Transverse colon (tissue), 4 donors: ENCODE measurements around the gene CCDC134. TPM values are rescaled to one million over a fixed set of nuclear protein-coding genes. Genes with fewer than 3 reads are reported as not detected.

Experiments used
- DNase-seq: peaks from one replicate; pipeline ENCODE4 v3.0.0-alpha.2; 2019
- H3K27ac ChIP-seq, 4 donors: fragments of 200-600 bp; sonication (generic); 2 replicates each; pipeline ENCODE4 v1.5.1; 2016 to 2018; ENCODE audit warnings: inconsistent platforms in 4 of 4
- H3K27me3 ChIP-seq: fragments of 200-600 bp; sonication (generic); 2 replicates; pipeline ENCODE4 v1.5.1; 2017; ENCODE audit warnings: inconsistent platforms
- H3K36me3 ChIP-seq, 4 donors: fragments of 200-600 bp; sonication (generic); 2 replicates each; pipeline ENCODE4 v1.5.1; 2017 to 2019; ENCODE audit warnings: inconsistent platforms in 4 of 4
- H3K4me1 ChIP-seq, 4 donors: fragments of 200-600 bp; sonication (generic); 2 replicates each; pipeline ENCODE4 v1.5.1; 2017 to 2020; ENCODE audit warnings: inconsistent platforms in 4 of 4
- H3K4me3 ChIP-seq, 4 donors: fragments of 200-600 bp; sonication (generic); 1 replicate in 1 of 4; 2 replicates in 3 of 4; pipeline versions ENCODE4 v1.5.1 to v1.6.1; 2017 to 2019; ENCODE audit warnings: inconsistent platforms in 4 of 4
- H3K9me3 ChIP-seq, 2 donors: fragments of 200-600 bp; sonication (generic); 2 replicates each; pipeline ENCODE4 v1.5.1; 2017 to 2019; ENCODE audit warnings: inconsistent platforms in 2 of 2
- EP300 ChIP-seq: sonication (generic); formaldehyde crosslinking; IDR thresholded peaks from one replicate; pipeline ENCODE4 v1.6.1; 2017; ENCODE audit warnings: antibody characterized with exemption, low read depth
- POLR2A ChIP-seq: fragments of 450-650 bp; IDR thresholded peaks from one replicate; pipeline ENCODE4 v1.6.1; 2016; ENCODE audit warnings: antibody characterized with exemption, mild to moderate bottlenecking, moderate library complexity
- POLR2AphosphoS5 ChIP-seq, 3 donors: sonication (generic); formaldehyde crosslinking; IDR thresholded peaks; one replicate each; pipeline ENCODE4 v1.6.1; 2016; ENCODE audit warnings: antibody characterized with exemption in 3 of 3
- WGBS, 2 donors: methylation state at CpG; one replicate each; pipeline ENCODE4 v1.1.5; 2018; ENCODE audit warnings: low coverage in 1 of 2; 5-methylcytosine and 5-hydroxymethylcytosine counted together
- in situ Hi-C, 4 donors: fragments of 200-750 bp; cut with MboI; loops; one replicate each; pipeline versions ENCODE4 v1.15.0 to v1.15.1; 2017; ENCODE audit warnings: low sequenced_read_pairs in 3 of 4, low pct_ligation_motif_present in 1 of 4, low pct_unique_long_range_greater_than_20kb in 1 of 4
- intact Hi-C: fragments of 100-400 bp; cut with DNase I; formaldehyde crosslinking; loops from one replicate; pipeline ENCODE4 v1.15.1; 2023; ENCODE audit warnings: low total_unique reads
- total RNA-seq, 4 donors: library from RNA; depleted of rRNA; stranded (reverse); fragments of >200 nt; gene quantifications; one replicate each; pipeline ENCODE4 v1.1.0, GENCODE V29; 2016
- TF ChIP-seq, protein P1 (sequence below), 5 experiments: fragments of 200-600 bp in 3 of 5; fragments of 450-650 bp in 2 of 5; sonication (generic) in 3 of 5; IDR thresholded peaks; 1 replicate in 2 of 5; 2 replicates in 3 of 5; pipeline ENCODE4 v1.5.1; 2016 to 2017; ENCODE audit warnings: antibody characterized with exemption in 5 of 5, inconsistent platforms in 3 of 5, mild to moderate bottlenecking in 2 of 5, moderate library complexity in 1 of 5

CCDC134 gene
- total RNA-seq, 4 donors from 2014 or later: 5.9 to 9.8 TPM; not detected in 2

DNA sequence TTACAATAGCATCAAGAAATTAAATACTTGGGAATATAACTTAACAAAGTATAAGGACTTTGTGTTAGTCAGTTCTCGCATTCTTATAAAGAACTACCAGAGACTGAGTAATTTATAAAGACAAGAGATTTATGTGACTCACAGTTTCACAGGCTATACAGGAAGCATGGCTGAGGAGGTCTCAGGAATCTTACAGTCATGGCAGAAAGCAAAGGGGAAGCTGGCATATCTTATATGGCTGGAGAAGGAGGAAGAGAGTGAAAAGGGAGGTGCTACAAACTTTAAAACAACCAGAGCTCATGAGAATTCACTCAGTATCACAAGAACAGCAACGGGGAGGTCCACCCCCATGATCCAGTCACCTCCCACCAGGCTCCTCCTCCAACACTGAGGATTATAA lies 32.0 kb upstream of the CCDC134 start:
- no peaks in the 10 kb centered on the region for H3K36me3 ChIP-seq
- no peak overlapping the region for H3K27ac ChIP-seq
- no peak overlapping the region for H3K4me3 ChIP-seq
- intact Hi-C loops: no loop called here
- no peaks in the 10 kb centered on the region for H3K9me3 ChIP-seq
- 43 to 53% methylated on average over 2 of the region's 2 CpGs for WGBS, 2 donors
- TF ChIP-seq, protein P1, sequence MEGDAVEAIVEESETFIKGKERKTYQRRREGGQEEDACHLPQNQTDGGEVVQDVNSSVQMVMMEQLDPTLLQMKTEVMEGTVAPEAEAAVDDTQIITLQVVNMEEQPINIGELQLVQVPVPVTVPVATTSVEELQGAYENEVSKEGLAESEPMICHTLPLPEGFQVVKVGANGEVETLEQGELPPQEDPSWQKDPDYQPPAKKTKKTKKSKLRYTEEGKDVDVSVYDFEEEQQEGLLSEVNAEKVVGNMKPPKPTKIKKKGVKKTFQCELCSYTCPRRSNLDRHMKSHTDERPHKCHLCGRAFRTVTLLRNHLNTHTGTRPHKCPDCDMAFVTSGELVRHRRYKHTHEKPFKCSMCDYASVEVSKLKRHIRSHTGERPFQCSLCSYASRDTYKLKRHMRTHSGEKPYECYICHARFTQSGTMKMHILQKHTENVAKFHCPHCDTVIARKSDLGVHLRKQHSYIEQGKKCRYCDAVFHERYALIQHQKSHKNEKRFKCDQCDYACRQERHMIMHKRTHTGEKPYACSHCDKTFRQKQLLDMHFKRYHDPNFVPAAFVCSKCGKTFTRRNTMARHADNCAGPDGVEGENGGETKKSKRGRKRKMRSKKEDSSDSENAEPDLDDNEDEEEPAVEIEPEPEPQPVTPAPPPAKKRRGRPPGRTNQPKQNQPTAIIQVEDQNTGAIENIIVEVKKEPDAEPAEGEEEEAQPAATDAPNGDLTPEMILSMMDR (IDR thresholded peaks at IDR 0.05): no peak
- TF ChIP-seq EP300 (no peak), POLR2A (no peak), POLR2AphosphoS5 (IDR thresholded peaks at IDR 0.05) (no peak)
- in situ Hi-C loops: no loop called here
- no peaks in the 10 kb centered on the region for H3K4me1 ChIP-seq
- DNase-seq: no peak
- H3K27me3 ChIP-seq: no peaks in the 10 kb centered on the region

DNA sequence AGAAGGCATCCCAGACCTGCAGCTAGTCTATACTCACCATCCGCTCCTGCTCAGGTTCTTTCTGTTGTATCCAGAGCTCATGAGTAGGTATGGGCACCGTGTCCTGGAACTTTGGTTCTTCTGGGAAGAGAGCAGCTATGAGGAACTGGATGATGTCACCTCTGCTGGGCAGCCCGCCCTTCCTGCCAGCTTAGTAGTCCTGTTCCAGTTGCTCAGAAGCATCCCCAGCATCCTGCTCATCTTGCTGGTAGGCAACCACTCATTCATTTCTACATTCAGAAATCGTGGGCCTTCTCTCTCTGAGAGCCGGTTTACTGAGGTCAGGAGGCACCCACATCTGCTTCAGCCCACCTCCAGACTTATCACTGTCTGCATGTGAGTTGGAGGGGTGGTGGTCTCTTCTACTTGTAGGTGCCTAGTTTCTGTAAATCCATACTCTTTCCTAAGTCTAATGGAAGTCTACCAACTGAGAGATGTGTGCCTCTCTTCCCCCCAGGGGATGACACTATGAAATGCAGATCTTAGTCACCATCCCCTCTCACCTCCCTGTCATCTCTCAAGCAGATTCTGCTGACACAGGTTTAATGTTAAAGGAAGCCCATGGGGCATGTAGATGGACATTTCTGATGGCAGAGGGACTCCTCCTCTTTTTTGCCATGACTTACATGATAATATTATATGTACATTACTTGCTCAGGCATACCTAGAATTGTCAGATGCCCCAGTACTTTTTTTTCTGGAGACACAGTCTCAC lies 29.6 kb upstream of the CCDC134 start:
- Histone ChIP-seq H3K4me1 (no peaks in the 10 kb centered on the region), H3K9me3 (no peaks in the 10 kb centered on the region), H3K4me3 (no peak overlapping the region), H3K27me3 (no peaks in the 10 kb centered on the region), H3K27ac (no peak overlapping the region), H3K36me3 (no peaks in the 10 kb centered on the region)
- in situ Hi-C loops: no loop called here
- intact Hi-C loops: no loop called here
- TF ChIP-seq POLR2A (no peak), EP300 (no peak), POLR2AphosphoS5 (IDR thresholded peaks at IDR 0.05) (no peak)
- TF ChIP-seq, protein P1 (IDR thresholded peaks at IDR 0.05): no peak
- 75 to 85% methylated on average over 5 of the region's 5 CpGs for WGBS, 2 donors
- no peak for DNase-seq

DNA sequence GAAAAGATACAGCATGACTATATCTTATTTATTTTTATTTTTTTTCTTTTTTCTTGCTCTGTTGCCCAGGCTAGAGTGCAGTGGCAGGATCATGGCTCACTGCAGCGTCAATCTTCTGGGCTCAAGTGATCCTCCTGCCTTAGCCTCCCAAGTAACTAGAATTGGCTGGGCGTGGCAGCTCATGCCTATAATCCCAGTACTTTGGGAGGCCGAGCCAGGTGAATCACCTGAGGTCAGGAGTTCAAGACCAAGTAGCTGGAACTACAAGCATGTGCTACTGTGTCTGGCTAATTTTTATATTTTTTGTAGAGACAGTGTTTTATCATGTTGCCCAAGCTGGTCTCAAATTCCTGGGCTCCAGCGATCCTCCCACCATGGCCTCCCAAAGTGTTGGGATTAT lies 28.3 kb upstream of the CCDC134 start:
- TF ChIP-seq EP300 (no peak), POLR2A (no peak)
- no peaks in the 10 kb centered on the region for H3K27me3 ChIP-seq
- no peak for DNase-seq
- no peak overlapping the region for H3K4me3 ChIP-seq
- intact Hi-C loops (no loop called here), in situ Hi-C loops (no loop called here)
- H3K4me1 ChIP-seq: no peaks in the 10 kb centered on the region
- no peaks in the 10 kb centered on the region for H3K36me3 ChIP-seq
- WGBS, 2 donors: 88 to 95% methylated on average over 2 to 4 of the region's 4 CpGs
- no peak overlapping the region for H3K27ac ChIP-seq
- no peaks in the 10 kb centered on the region for H3K9me3 ChIP-seq

DNA sequence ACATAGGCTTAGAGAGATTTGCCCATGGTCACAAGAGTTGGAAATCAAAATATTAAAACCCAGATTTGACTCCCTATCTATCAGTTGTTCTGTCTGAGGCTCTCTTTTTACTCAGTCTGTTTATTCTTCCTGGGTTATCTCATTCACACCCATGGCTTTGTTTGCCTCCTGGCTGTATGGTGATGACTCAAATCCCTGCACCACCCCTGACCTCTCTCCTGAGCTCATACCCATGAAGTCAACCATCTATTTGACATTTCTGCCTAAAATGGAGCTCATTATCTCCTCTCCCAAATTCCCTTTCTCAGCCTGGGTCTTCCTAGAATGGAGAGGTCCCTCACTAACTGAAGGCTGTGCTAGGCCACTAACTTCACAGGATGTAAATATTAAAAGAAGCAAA lies 27.8 kb upstream of the CCDC134 start:
- no peak overlapping the region for H3K27ac ChIP-seq
- in situ Hi-C loops: no loop called here
- no peak overlapping the region for H3K4me3 ChIP-seq
- no peaks in the 10 kb centered on the region for H3K36me3 ChIP-seq
- no peaks in the 10 kb centered on the region for H3K4me1 ChIP-seq
- intact Hi-C loops: no loop called here
- no peak for DNase-seq
- no peaks in the 10 kb centered on the region for H3K9me3 ChIP-seq
- no peaks in the 10 kb centered on the region for H3K27me3 ChIP-seq
- TF ChIP-seq POLR2A (no peak), EP300 (no peak), POLR2AphosphoS5 (IDR thresholded peaks at IDR 0.05) (no peak)
- TF ChIP-seq, protein P1 (IDR thresholded peaks at IDR 0.05): no peak

DNA sequence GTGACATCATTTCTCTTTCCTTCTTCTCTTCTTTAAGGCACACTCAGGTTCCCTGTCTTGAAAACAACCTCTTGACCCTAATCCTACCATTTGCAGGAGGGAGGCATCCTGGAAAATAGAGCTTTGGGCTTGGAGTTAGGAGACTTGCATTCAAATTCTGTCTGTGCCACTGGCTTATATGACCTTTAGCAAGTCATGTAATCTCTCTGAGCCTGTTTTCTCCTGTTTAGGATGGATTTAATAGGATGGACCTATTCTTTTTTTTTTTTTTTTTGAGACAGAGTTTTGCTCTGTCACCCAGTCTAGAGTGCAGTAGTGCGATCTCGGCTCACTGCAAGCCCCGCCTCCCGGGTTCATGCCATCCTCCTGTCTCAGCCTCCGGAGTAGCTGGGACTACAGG lies 25.1 kb upstream of the CCDC134 start:
- Histone ChIP-seq H3K9me3 (no peaks in the 10 kb centered on the region), H3K4me3 (no peak overlapping the region), H3K36me3 (no peaks in the 10 kb centered on the region), H3K27me3 (no peaks in the 10 kb centered on the region), H3K27ac (no peak overlapping the region), H3K4me1 (no peaks in the 10 kb centered on the region)
- no peak for TF ChIP-seq POLR2AphosphoS5 (IDR thresholded peaks at IDR 0.05)
- TF ChIP-seq, protein P1 (IDR thresholded peaks at IDR 0.05): no peak
- no peak for TF ChIP-seq POLR2A
- no peak for TF ChIP-seq EP300
- 95 to 97% methylated on average over 5 of the region's 5 CpGs for WGBS, 2 donors
- intact Hi-C loops (no loop called here), in situ Hi-C loops (no loop called here)
- DNase-seq: no peak
